ENCODE results near the gene FAHD1.

FAHD1 gene

DNA sequence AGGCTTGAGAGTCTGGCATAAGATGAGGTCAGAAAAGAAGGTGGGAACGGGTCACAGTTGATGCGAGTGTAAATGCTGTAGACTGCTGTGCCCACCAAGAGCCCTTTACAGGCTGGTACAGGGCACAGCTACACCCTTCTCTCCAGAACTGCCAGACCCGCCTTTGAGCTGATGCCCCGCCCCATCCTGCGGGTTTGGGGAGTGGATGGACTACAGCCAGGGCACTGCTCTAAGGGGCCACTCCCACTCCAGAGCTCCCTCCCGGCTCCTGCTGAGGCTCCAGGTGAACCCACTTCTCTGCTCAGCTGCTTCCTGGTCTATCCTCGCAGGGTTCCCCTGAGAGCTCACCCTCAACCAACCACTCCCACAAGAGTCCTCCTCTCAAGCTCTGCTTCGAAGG lies 32.6 kb downstream of the FAHD1 start (continued):
- no peak for TF ChIP-seq PRDM10 (tag by site-specific recombination; IDR thresholded peaks at IDR 0.05)
- TF ChIP-seq ZNF629 (tag by site-specific recombination; IDR thresholded peaks at IDR 0.05) = no peak
- no peak for TF ChIP-seq ZXDB (tag by site-specific recombination; IDR thresholded peaks at IDR 0.05)
- TF ChIP-seq GLIS2 (tag by site-specific recombination; IDR thresholded peaks at IDR 0.05) = no peak
- TF ChIP-seq KLF1 (tag by site-specific recombination; IDR thresholded peaks at IDR 0.05) = peak; percentile 26
- TF ChIP-seq BCL11B (tag by site-specific recombination; IDR thresholded peaks at IDR 0.05; ENCODE audit: low read depth) = no peak
- no peak for TF ChIP-seq ZNF416 (tag by site-specific recombination; IDR thresholded peaks at IDR 0.05)
- TF ChIP-seq ZNF148 (tag by site-specific recombination; IDR thresholded peaks at IDR 0.05; ENCODE audit: borderline replicate concordance) = no peak
- no peak for TF ChIP-seq ZNF24 (tag by site-specific recombination; IDR thresholded peaks at IDR 0.05)
- TF ChIP-seq ZFP3 (tag by site-specific recombination; IDR thresholded peaks at IDR 0.05; ENCODE audit: low read depth) = no peak
- no peak for TF ChIP-seq ZNF16 (tag by site-specific recombination; IDR thresholded peaks at IDR 0.05; ENCODE audit: low read depth)
- TF ChIP-seq ZNF292 (tag by site-specific recombination; IDR thresholded peaks at IDR 0.05; ENCODE audit: borderline replicate concordance, low read depth) = no peak
- no peak for TF ChIP-seq ZNF560 (tag by site-specific recombination; IDR thresholded peaks at IDR 0.05; ENCODE audit: borderline replicate concordance)
- TF ChIP-seq, protein P1, sequence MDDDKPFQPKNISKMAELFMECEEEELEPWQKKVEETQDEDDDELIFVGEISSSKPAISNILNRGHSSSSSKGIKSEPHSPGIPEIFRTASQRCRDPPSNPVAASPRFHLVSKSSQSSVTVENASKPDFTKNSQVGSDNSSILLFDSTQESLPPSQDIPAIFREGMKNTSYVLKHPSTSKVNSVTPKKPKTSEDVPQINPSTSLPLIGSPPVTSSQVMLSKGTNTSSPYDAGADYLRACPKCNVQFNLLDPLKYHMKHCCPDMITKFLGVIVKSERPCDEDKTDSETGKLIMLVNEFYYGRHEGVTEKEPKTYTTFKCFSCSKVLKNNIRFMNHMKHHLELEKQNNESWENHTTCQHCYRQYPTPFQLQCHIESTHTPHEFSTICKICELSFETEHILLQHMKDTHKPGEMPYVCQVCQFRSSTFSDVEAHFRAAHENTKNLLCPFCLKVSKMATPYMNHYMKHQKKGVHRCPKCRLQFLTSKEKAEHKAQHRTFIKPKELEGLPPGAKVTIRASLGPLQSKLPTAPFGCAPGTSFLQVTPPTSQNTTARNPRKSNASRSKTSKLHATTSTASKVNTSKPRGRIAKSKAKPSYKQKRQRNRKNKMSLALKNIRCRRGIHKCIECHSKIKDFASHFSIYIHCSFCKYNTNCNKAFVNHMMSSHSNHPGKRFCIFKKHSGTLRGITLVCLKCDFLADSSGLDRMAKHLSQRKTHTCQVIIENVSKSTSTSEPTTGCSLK (tag by site-specific recombination; IDR thresholded peaks at IDR 0.05) = no peak
- no peak for TF ChIP-seq ZNF350 (tag by site-specific recombination; IDR thresholded peaks at IDR 0.05)
- peak; percentile 80 for TF ChIP-seq ZIC2 (tag by site-specific recombination; IDR thresholded peaks at IDR 0.05)
- TF ChIP-seq ZNF639 (tag by site-specific recombination; IDR thresholded peaks at IDR 0.05) = no peak
- TF ChIP-seq ZNF624 (tag by site-specific recombination; IDR thresholded peaks at IDR 0.05) = no peak
- TF ChIP-seq ZNF341 (tag by site-specific recombination; IDR thresholded peaks at IDR 0.05; ENCODE audit: low read depth) = peak; percentile 42; the same call in 1 of the 2 replicates
- TF ChIP-seq, protein P2, sequence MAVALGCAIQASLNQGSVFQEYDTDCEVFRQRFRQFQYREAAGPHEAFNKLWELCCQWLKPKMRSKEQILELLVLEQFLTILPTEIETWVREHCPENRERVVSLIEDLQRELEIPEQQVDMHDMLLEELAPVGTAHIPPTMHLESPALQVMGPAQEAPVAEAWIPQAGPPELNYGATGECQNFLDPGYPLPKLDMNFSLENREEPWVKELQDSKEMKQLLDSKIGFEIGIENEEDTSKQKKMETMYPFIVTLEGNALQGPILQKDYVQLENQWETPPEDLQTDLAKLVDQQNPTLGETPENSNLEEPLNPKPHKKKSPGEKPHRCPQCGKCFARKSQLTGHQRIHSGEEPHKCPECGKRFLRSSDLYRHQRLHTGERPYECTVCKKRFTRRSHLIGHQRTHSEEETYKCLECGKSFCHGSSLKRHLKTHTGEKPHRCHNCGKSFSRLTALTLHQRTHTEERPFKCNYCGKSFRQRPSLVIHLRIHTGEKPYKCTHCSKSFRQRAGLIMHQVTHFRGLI (tag by site-specific recombination; IDR thresholded peaks at IDR 0.05) = no peak
- TF ChIP-seq ZNF433 (tag by site-specific recombination; IDR thresholded peaks at IDR 0.05; ENCODE audit: low read depth) = no peak
- no peak for TF ChIP-seq ZNF138 (tag by site-specific recombination; IDR thresholded peaks at IDR 0.05; ENCODE audit: borderline replicate concordance)
- TF ChIP-seq SP2 (tag by site-specific recombination; IDR thresholded peaks at IDR 0.05) = 0 out of 2 replicates have a peak, but pooled peaks have one; percentile 22
- TF ChIP-seq HOXC10 (CRISPR knock-in tag; IDR thresholded peaks at IDR 0.05) = no peak
- TF ChIP-seq ZBTB44 (tag by site-specific recombination; IDR thresholded peaks at IDR 0.05) = no peak
- no peak for TF ChIP-seq ZNF266 (tag by site-specific recombination; IDR thresholded peaks at IDR 0.05; ENCODE audit: low read depth)
- TF ChIP-seq ZFP69B (tag by site-specific recombination; IDR thresholded peaks at IDR 0.05) = no peak
- no peak for TF ChIP-seq ZNF521 (tag by site-specific recombination; IDR thresholded peaks at IDR 0.05)
- no peak for TF ChIP-seq SCRT1 (tag by site-specific recombination; IDR thresholded peaks at IDR 0.05; ENCODE audit: borderline replicate concordance)
